Measurements from ENCODE around the gene CASD1.

- TF ChIP-seq CTCF (IDR thresholded peaks at IDR 0.05) (no peak), POLR2A (IDR thresholded peaks at IDR 0.05) (no peak)
Measured at GRCh38 chr7:94588075-94588474, 78.5 kb downstream of the CASD1 start.

Measured in lower leg skin (tissue), 3 donors.